ENCODE results near the gene GMPR.
A peak's percentile ranks its signal among the peaks of the same experiment; 100 is the strongest.

Gene GMPR

GRCh38 chr6:16236009-16236501 lies 2.3 kb upstream of the GMPR start:
- H3K27ac ChIP-seq = peak overlapping the region; percentile 61
- no peak for TF ChIP-seq CTCF (IDR thresholded peaks at IDR 0.05)
- no peak for TF ChIP-seq ZFX (IDR thresholded peaks at IDR 0.05; ENCODE audit: borderline replicate concordance)

GRCh38 chr6:16236631-16237199 lies 1.7 kb upstream of the GMPR start:
- H3K27ac ChIP-seq = peak overlapping the region; percentile 61
- TF ChIP-seq CTCF (IDR thresholded peaks at IDR 0.05) (no peak), ZFX (IDR thresholded peaks at IDR 0.05; ENCODE audit: borderline replicate concordance) (no peak)

GRCh38 chr6:16237242-16237641 lies 1.1 kb upstream of the GMPR start:
- peak overlapping the region; percentile 61 for H3K27ac ChIP-seq
- TF ChIP-seq CTCF (IDR thresholded peaks at IDR 0.05) (no peak), ZFX (IDR thresholded peaks at IDR 0.05; ENCODE audit: borderline replicate concordance) (no peak)

GRCh38 chr6:16238963-16239797 lies 793 bp downstream of the GMPR start:
- H3K27ac ChIP-seq = peak overlapping the region; percentile 47
- TF ChIP-seq ZFX (IDR thresholded peaks at IDR 0.05; ENCODE audit: borderline replicate concordance) = no peak
- peak; percentile 27 for TF ChIP-seq CTCF (IDR thresholded peaks at IDR 0.05)

- TF ChIP-seq ZFX (IDR thresholded peaks at IDR 0.05; ENCODE audit: borderline replicate concordance) = no peak
- TF ChIP-seq CTCF (IDR thresholded peaks at IDR 0.05) = no peak
- H3K27ac ChIP-seq = peak overlapping the region; percentile 47; the same call in 1 of the 2 replicates
Measured at GRCh38 chr6:16239798-16240123, 1.4 kb downstream of the GMPR start.

GRCh38 chr6:16240589-16241320 lies 2.4 kb downstream of the GMPR start:
- no peak for TF ChIP-seq CTCF (IDR thresholded peaks at IDR 0.05)
- no peak for TF ChIP-seq ZFX (IDR thresholded peaks at IDR 0.05; ENCODE audit: borderline replicate concordance)
- H3K27ac ChIP-seq = no peak overlapping the region
